GM23338 (cell line): ENCODE results near the gene GPR158. TPM values are rescaled to one million over a fixed set of nuclear protein-coding genes. Genes with fewer than 3 reads are reported as not detected.

Experiments used
- ATAC-seq: fragments of 200-7000 bp; cut with Tn5 transposase; 3 replicates; pipeline ENCODE4 v1.9.1; 2020
- DNase-seq: peaks from one replicate; pipeline ENCODE4 v3.0.0-alpha.2; 2015; ENCODE audit warnings: low spot score
- H2AFZ ChIP-seq: fragments of 200-600 bp; sonication (generic); 2 replicates; pipeline ENCODE4 v1.8.0; 2016; ENCODE audit warnings: antibody characterized with exemption, mild to moderate bottlenecking, moderate library complexity
- H3F3A ChIP-seq: fragments of 200-600 bp; sonication (generic); replicated peaks from 2 replicates; pipeline ENCODE4 v1.8.0; 2017; ENCODE audit warnings: antibody characterized with exemption, mixed run types, low read depth
- H3K27ac ChIP-seq: fragments of 200-600 bp; sonication (generic); 2 replicates; pipeline ENCODE4 v1.6.1; 2016; ENCODE audit warnings: low read depth
- H3K27me3 ChIP-seq: fragments of 200-600 bp; sonication (generic); 2 replicates; pipeline ENCODE4 v1.8.0; 2016; ENCODE audit warnings: mild to moderate bottlenecking, mixed run types, moderate library complexity; ENCODE audit not compliant: insufficient read depth
- H3K36me3 ChIP-seq: fragments of 200-600 bp; sonication (generic); 2 replicates; pipeline ENCODE4 v1.8.0; 2016; ENCODE audit warnings: mild to moderate bottlenecking; ENCODE audit not compliant: insufficient read depth
- H3K4me1 ChIP-seq: fragments of 200-600 bp; sonication (generic); 2 replicates; pipeline ENCODE4 v1.8.0; 2016; ENCODE audit warnings: mild to moderate bottlenecking, moderate library complexity; ENCODE audit not compliant: insufficient read depth
- H3K4me2 ChIP-seq: fragments of 200-600 bp; sonication (generic); 2 replicates; pipeline ENCODE4 v1.7.1; 2017; ENCODE audit warnings: mixed run types
- H3K4me3 ChIP-seq: fragments of 200-600 bp; sonication (generic); 2 replicates; pipeline ENCODE4 v1.6.1; 2016; ENCODE audit warnings: mixed run types
- H3K79me2 ChIP-seq: fragments of 200-600 bp; sonication (generic); replicated peaks from 2 replicates; pipeline ENCODE4 v1.8.0; 2017; ENCODE audit warnings: mild to moderate bottlenecking; ENCODE audit not compliant: insufficient read depth
- H3K9me2 ChIP-seq: fragments of 200-600 bp; sonication (generic); 2 replicates; pipeline ENCODE4 v1.8.0; 2017; ENCODE audit not compliant: insufficient read depth
- H4K20me1 ChIP-seq: fragments of 200-600 bp; sonication (generic); replicated peaks from 2 replicates; pipeline ENCODE4 v1.8.0; 2017; ENCODE audit warnings: mild to moderate bottlenecking; ENCODE audit not compliant: insufficient read depth
- H3K27ac Mint-ChIP-seq: 2 replicates; pipeline ENCODE4 v1.8.0; 2020; ENCODE audit warnings: inconsistent platforms, mild to moderate bottlenecking, moderate library complexity, mixed read lengths
- H3K27me3 Mint-ChIP-seq: 3 replicates; pipeline ENCODE4 v1.8.0; 2022; ENCODE audit warnings: low read depth, mild to moderate bottlenecking, moderate library complexity, mixed read lengths, inconsistent platforms; ENCODE audit not compliant: insufficient read depth, poor library complexity
- H3K36me3 Mint-ChIP-seq: 3 replicates; pipeline ENCODE4 v1.8.0; 2021; ENCODE audit warnings: low read depth, mild to moderate bottlenecking, inconsistent platforms, moderate library complexity, mixed read lengths
- H3K4me1 Mint-ChIP-seq: 3 replicates; pipeline ENCODE4 v1.8.0; 2020; ENCODE audit warnings: mild to moderate bottlenecking, inconsistent platforms, mixed read lengths
- H3K4me3 Mint-ChIP-seq: 3 replicates; pipeline ENCODE4 v1.8.0; 2021; ENCODE audit warnings: moderate library complexity, mild to moderate bottlenecking, inconsistent platforms, mixed read lengths
- H3K9me3 Mint-ChIP-seq: 3 replicates; pipeline ENCODE4 v1.8.0; 2020; ENCODE audit warnings: moderate library complexity, mild to moderate bottlenecking, inconsistent platforms, mixed read lengths
- JUNB ChIP-seq: IDR thresholded peaks from one replicate; pipeline ENCODE4 v1.6.1; 2016; ENCODE audit warnings: antibody characterized with exemption; ENCODE audit not compliant: unreplicated experiment
- NANOG ChIP-seq: IDR thresholded peaks from 2 replicates; pipeline ENCODE4 v1.6.1; 2016; ENCODE audit warnings: antibody characterized with exemption, borderline replicate concordance
- REST ChIP-seq: IDR thresholded peaks from one replicate; pipeline ENCODE4 v1.6.1; 2018; ENCODE audit warnings: antibody characterized with exemption; ENCODE audit not compliant: unreplicated experiment
- ZNF114 ChIP-seq: fragments of 250-450 bp; sonication (Bioruptor Pico); IDR thresholded peaks from 2 replicates; pipeline ENCODE4 v1.5.0; 2020; ENCODE audit warnings: mild to moderate bottlenecking, moderate library complexity
- ZNF331 ChIP-seq: fragments of 250-450 bp; sonication (Bioruptor Pico); IDR thresholded peaks from 2 replicates; pipeline ENCODE4 v1.5.0; 2020; ENCODE audit warnings: low read depth, mild to moderate bottlenecking, moderate library complexity
- ZNF462 ChIP-seq: fragments of 250-450 bp; sonication (Bioruptor Pico); IDR thresholded peaks from 2 replicates; pipeline ENCODE4 v1.5.0; 2020; ENCODE audit warnings: mild to moderate bottlenecking, moderate library complexity
- polyA plus RNA-seq: library from polyadenylated mRNA; unstranded; fragments of >200 nt; fragmentation: Nextera tagmentation; extraction: Ambion mirVana; gene quantifications from 2 replicates; pipeline ENCODE4 v1.2.1, GENCODE V29; 2016
- total RNA-seq: library from RNA; depleted of rRNA; stranded (reverse); fragments of >200 nt; shearing (Covaris generic); gene quantifications from 2 replicates; pipeline ENCODE4 v1.2.3, GENCODE V29; 2014

GPR158 gene
- total and polyA plus RNA-seq, 2 experiments from 2014 or later = 0.13 to 1.5 TPM

GRCh38 chr10:25297466-25297865 lies 122.7 kb downstream of the GPR158 start:
- no peak for ATAC-seq
- Histone ChIP-seq H3K27me3 (no peaks in the 10 kb centered on the region), H3K27ac (no peak overlapping the region), H2AFZ (no peak overlapping the region), H3K4me1 (no peaks in the 10 kb centered on the region), H4K20me1 (no peaks in the 10 kb centered on the region), H3K4me2 (no peak overlapping the region), H3K9me2 (no peaks in the 10 kb centered on the region), H3K36me3 (no peaks in the 10 kb centered on the region), H3F3A (no peaks in the 10 kb centered on the region), H3K4me3 (no peak overlapping the region), H3K79me2 (no peaks in the 10 kb centered on the region)
- DNase-seq = no peak
- Mint-ChIP-seq H3K27ac (no peak overlapping the region), H3K36me3 (no peaks in the 10 kb centered on the region), H3K4me3 (no peak overlapping the region), H3K4me1 (peaks cover 11% of the 10 kb centered on the region), H3K27me3 (no peaks in the 10 kb centered on the region), H3K9me3 (no peaks in the 10 kb centered on the region)
- no peak for TF ChIP-seq NANOG
- TF ChIP-seq ZNF114 = no peak
- no peak for TF ChIP-seq REST

GRCh38 chr10:25300073-25300472 lies 125.3 kb downstream of the GPR158 start:
- Mint-ChIP-seq H3K27ac (peak overlapping the region; percentile 4; the same call in 1 of the 2 replicates), H3K36me3 (no peaks in the 10 kb centered on the region), H3K4me1 (peaks cover 19% of the 10 kb centered on the region), H3K4me3 (no peak overlapping the region), H3K9me3 (no peaks in the 10 kb centered on the region), H3K27me3 (no peaks in the 10 kb centered on the region)
- Histone ChIP-seq H3K4me2 (peak overlapping the region; percentile 10; the same call in 1 of the 2 replicates), H2AFZ (no peak overlapping the region), H4K20me1 (no peaks in the 10 kb centered on the region), H3K27me3 (no peaks in the 10 kb centered on the region), H3K4me1 (peaks cover 4% of the 10 kb centered on the region), H3K36me3 (no peaks in the 10 kb centered on the region), H3K4me3 (no peak overlapping the region), H3K27ac (no peak overlapping the region), H3K79me2 (no peaks in the 10 kb centered on the region), H3F3A (no peaks in the 10 kb centered on the region), H3K9me2 (no peaks in the 10 kb centered on the region)
- TF ChIP-seq ZNF331 (CRISPR knock-in tag) (no peak), ZNF462 (CRISPR knock-in tag) (peak; percentile 89), JUNB (no peak)
- DNase-seq (peak; percentile 83), ATAC-seq (peak; percentile 89)
